Muscle layer of duodenum (tissue), 2 donors: ENCODE data around the gene CADM2.

Experiments
- H3K27ac ChIP-seq: one replicate; pipeline ENCODE4 v1.7.0; 2013; ENCODE audit warnings: mild to moderate bottlenecking, low read length
- H3K27me3 ChIP-seq: one replicate; pipeline ENCODE4 v1.7.0; 2013; ENCODE audit warnings: low read depth, mild to moderate bottlenecking, control low read depth, low read length
- H3K36me3 ChIP-seq, 2 donors: one replicate each; pipeline ENCODE4 v1.7.0; 2013; ENCODE audit warnings: low read length in 2 of 2, control low read depth in 1 of 2, mild to moderate bottlenecking in 1 of 2; ENCODE audit not compliant: insufficient read depth in 2 of 2, control insufficient read depth in 1 of 2
- H3K4me1 ChIP-seq, 2 donors: one replicate each; pipeline ENCODE4 v1.7.0; 2013; ENCODE audit warnings: low read length in 2 of 2, mild to moderate bottlenecking in 2 of 2, control low read depth in 1 of 2, moderate library complexity in 1 of 2; ENCODE audit not compliant: insufficient read depth in 2 of 2, control insufficient read depth in 1 of 2
- H3K4me3 ChIP-seq, 2 donors: one replicate each; pipeline ENCODE4 v1.7.0; 2013; ENCODE audit warnings: low read length in 2 of 2, low read depth in 1 of 2, mild to moderate bottlenecking in 1 of 2
- H3K9me3 ChIP-seq, 2 donors: one replicate each; pipeline ENCODE4 v1.7.0; 2013; ENCODE audit warnings: low read length in 2 of 2, control low read depth in 1 of 2, mild to moderate bottlenecking in 1 of 2; ENCODE audit not compliant: control insufficient read depth in 1 of 2
- donor health status: healthy.

The CADM2 gene

DNA sequence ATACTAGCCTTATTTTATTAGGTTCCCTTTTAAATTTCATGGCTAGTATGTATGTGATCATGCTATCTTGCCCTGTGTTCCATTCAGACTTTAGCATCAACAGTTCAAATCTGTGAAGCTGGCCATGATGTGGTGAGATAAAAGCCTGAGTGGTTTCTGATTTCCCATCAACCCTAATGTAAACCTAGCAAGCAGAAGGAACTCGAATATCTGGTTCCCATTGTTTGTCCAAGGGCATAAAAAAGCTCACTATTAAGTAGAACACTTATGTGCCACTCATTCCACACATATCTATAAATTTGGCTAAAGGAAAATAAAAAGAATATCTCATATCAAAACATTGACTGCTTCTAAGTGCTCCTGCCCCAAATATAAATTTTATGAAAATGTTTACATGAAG is 311.7 kb downstream of the CADM2 start:
- H3K36me3 ChIP-seq, result no peaks in the 10 kb centered on the region
- no peaks in the 10 kb centered on the region for H3K4me1 ChIP-seq
- H3K4me3 ChIP-seq, result no peak overlapping the region
- no peaks in the 10 kb centered on the region for H3K27me3 ChIP-seq
- no peak overlapping the region for H3K27ac ChIP-seq
- H3K9me3 ChIP-seq, result no peaks in the 10 kb centered on the region

DNA sequence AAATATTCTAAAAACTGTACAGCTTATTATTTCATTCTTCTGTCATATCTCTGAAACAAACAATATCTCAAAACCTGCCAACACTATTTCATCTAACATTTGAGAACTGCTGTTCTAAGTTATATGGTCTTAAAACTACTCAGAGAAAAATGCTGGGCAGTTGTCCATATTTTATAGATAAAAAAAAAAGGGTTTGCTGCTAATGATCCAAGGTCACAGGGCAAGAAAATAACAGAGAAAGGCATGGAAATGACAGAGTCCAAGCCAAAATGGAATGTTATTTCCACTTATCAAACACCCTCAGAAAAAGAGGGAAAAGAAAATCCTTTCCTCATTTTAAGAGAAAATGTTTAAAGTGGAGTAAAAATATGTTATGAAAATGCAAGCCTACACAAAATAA is 313.1 kb downstream of the CADM2 start:
- no peaks in the 10 kb centered on the region for H3K27me3 ChIP-seq
- H3K4me1 ChIP-seq, result no peaks in the 10 kb centered on the region
- no peaks in the 10 kb centered on the region for H3K9me3 ChIP-seq
- no peak overlapping the region for H3K27ac ChIP-seq
- H3K4me3 ChIP-seq, result no peak overlapping the region
- no peaks in the 10 kb centered on the region for H3K36me3 ChIP-seq

- H3K9me3 ChIP-seq, result no peaks in the 10 kb centered on the region
- no peaks in the 10 kb centered on the region for H3K4me1 ChIP-seq
- no peaks in the 10 kb centered on the region for H3K36me3 ChIP-seq
- no peaks in the 10 kb centered on the region for H3K27me3 ChIP-seq
- no peak overlapping the region for H3K27ac ChIP-seq
- no peak overlapping the region for H3K4me3 ChIP-seq
Observed at GRCh38 chr3:85288257-85288656, 329.5 kb downstream of the CADM2 start.

- Histone ChIP-seq H3K27ac (no peak overlapping the region), H3K4me3 (no peak overlapping the region), H3K9me3 (no peaks in the 10 kb centered on the region), H3K27me3 (no peaks in the 10 kb centered on the region), H3K36me3 (no peaks in the 10 kb centered on the region), H3K4me1 (no peaks in the 10 kb centered on the region)
Observed at GRCh38 chr3:85297291-85297690, 338.5 kb downstream of the CADM2 start.

- Histone ChIP-seq H3K4me1 (no peaks in the 10 kb centered on the region), H3K9me3 (no peaks in the 10 kb centered on the region), H3K27ac (no peak overlapping the region), H3K36me3 (no peaks in the 10 kb centered on the region), H3K4me3 (no peak overlapping the region), H3K27me3 (no peaks in the 10 kb centered on the region)
Observed at GRCh38 chr3:85298032-85298431, 339.2 kb downstream of the CADM2 start.

- no peaks in the 10 kb centered on the region for H3K27me3 ChIP-seq
- H3K36me3 ChIP-seq, result no peaks in the 10 kb centered on the region
- no peaks in the 10 kb centered on the region for H3K4me1 ChIP-seq
- no peak overlapping the region for H3K4me3 ChIP-seq
- no peak overlapping the region for H3K27ac ChIP-seq
- H3K9me3 ChIP-seq, result no peaks in the 10 kb centered on the region
Observed at GRCh38 chr3:85303156-85303555, 344.4 kb downstream of the CADM2 start.

GRCh38 chr3:85304360-85304964 is 345.7 kb downstream of the CADM2 start:
- Histone ChIP-seq H3K27ac (no peak overlapping the region), H3K27me3 (no peaks in the 10 kb centered on the region), H3K4me1 (no peaks in the 10 kb centered on the region), H3K9me3 (no peaks in the 10 kb centered on the region), H3K36me3 (no peaks in the 10 kb centered on the region), H3K4me3 (no peak overlapping the region)

- Histone ChIP-seq H3K27ac (no peak overlapping the region), H3K4me1 (no peaks in the 10 kb centered on the region), H3K36me3 (no peaks in the 10 kb centered on the region), H3K4me3 (no peak overlapping the region), H3K9me3 (no peaks in the 10 kb centered on the region), H3K27me3 (no peaks in the 10 kb centered on the region)
Observed at GRCh38 chr3:85312331-85312730, 353.5 kb downstream of the CADM2 start.

GRCh38 chr3:85313380-85313779 is 354.6 kb downstream of the CADM2 start:
- Histone ChIP-seq H3K4me1 (no peaks in the 10 kb centered on the region), H3K9me3 (no peaks in the 10 kb centered on the region), H3K36me3 (no peaks in the 10 kb centered on the region), H3K27me3 (no peaks in the 10 kb centered on the region), H3K27ac (no peak overlapping the region), H3K4me3 (no peak overlapping the region)

- Histone ChIP-seq H3K27ac (no peak overlapping the region), H3K4me1 (no peaks in the 10 kb centered on the region), H3K27me3 (no peaks in the 10 kb centered on the region), H3K36me3 (no peaks in the 10 kb centered on the region), H3K9me3 (no peaks in the 10 kb centered on the region), H3K4me3 (no peak overlapping the region)
Observed at GRCh38 chr3:85316252-85316651, 357.5 kb downstream of the CADM2 start.

DNA sequence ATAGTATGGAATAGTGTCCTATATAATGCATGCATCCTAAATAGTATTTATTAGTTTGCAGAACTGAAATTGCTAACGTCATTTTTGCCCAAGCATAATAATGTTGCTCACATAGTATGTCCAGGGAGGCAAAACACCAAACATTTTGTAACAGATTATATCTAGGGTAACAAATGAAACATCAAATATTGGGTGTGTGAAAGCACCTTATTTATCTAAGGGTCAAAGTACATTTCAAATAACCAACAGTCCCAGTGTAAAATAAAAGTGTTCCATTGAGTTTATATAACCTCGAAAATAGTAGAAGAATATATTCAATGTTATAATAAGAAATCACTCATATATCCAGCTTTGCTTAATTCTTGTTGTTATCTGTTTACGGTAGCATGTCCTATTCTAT is 363.1 kb downstream of the CADM2 start:
- Histone ChIP-seq H3K27me3 (no peaks in the 10 kb centered on the region), H3K36me3 (no peaks in the 10 kb centered on the region), H3K4me3 (no peak overlapping the region), H3K4me1 (no peaks in the 10 kb centered on the region), H3K27ac (no peak overlapping the region), H3K9me3 (no peaks in the 10 kb centered on the region)

DNA sequence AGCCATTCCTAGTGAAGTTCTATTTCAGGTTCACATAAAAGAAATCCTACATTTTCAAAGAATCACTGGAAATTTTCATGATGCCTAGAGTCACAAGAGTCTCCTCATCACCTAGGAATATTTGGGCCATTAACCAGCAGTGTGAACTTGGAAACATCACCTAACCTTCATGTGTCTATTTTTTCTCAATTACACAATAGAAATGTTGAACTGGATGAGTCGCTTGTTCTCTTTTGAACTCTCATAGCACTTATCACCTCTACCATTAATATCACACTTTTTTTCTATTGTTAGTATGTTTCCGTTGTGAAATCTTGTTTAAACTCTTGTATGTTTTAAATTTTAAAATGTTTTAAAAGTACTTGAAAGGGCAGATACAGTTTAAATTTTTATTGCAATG is 371.3 kb downstream of the CADM2 start:
- Histone ChIP-seq H3K4me1 (no peaks in the 10 kb centered on the region), H3K27me3 (no peaks in the 10 kb centered on the region), H3K36me3 (no peaks in the 10 kb centered on the region), H3K4me3 (no peak overlapping the region), H3K27ac (no peak overlapping the region), H3K9me3 (no peaks in the 10 kb centered on the region)
